HepG2 (cell line): ENCODE data around the gene RFX2. TPM values are rescaled to one million over a fixed set of nuclear protein-coding genes. Genes with fewer than 3 reads are reported as not detected.
A peak's percentile ranks its signal among the peaks of the same experiment; 100 is the strongest.

Source experiments
- ATAC-seq: fragments of 200-7000 bp; cut with Tn5 transposase; 3 replicates; pipeline ENCODE4 v1.9.1; 2020; ENCODE audit warnings: mild to moderate bottlenecking, moderate library complexity
- BruUV-seq: library from RNA; stranded (reverse); fragments of 400-500 nt; replicated peaks from 2 replicates; lab custom pipeline; 2021; lab: Mats Ljungman, UMichigan
- CTCF ChIA-PET: fragments of 300-600 bp; formaldehyde crosslinking; extraction: SDS; loops from one replicate; lab custom pipeline; 2021; ENCODE audit warnings: low total read pairs, inconsistent platforms, low intra/inter-chr PET ratio; lab: Yijun Ruan, JAX
- POLR2A ChIA-PET: fragments of 350-600 bp; sonication (Branson Sonifier 250); formaldehyde crosslinking; loops from one replicate; lab custom pipeline; 2020; ENCODE audit warnings: antibody characterized with exemption, inconsistent platforms; lab: Yijun Ruan, JAX
- DNase-seq: peaks from one replicate; pipeline ENCODE4 v3.0.0-alpha.2; 2015; ENCODE audit warnings: low spot score
- FAIRE-seq: peaks from 3 replicates; lab custom pipeline; 2011; peaks lifted over from hg19 to GRCh38; lab: Jason Lieb, UNC
- H2AFZ ChIP-seq: one replicate; pipeline ENCODE4 v1.6.1; 2011; ENCODE audit warnings: low read length, inconsistent platforms
- H3K27ac ChIP-seq: fragments of 300-600 bp; 3 replicates; pipeline ENCODE4 v1.8.0; 2011; ENCODE audit warnings: mixed run types, mild to moderate bottlenecking, mixed read lengths, low read length, inconsistent platforms; ENCODE audit not compliant: insufficient read depth; ENCODE audit errors: extremely low read length
- H3K27me3 ChIP-seq, 2 experiments: fragments of 200-600 bp in 1 of 2; 2 replicates in 1 of 2; 3 replicates in 1 of 2; pipeline versions ENCODE4 v1.6.0 to v1.8.0; 2011; ENCODE audit warnings: low read length in 2 of 2, mild to moderate bottlenecking in 2 of 2, moderate library complexity in 2 of 2, inconsistent platforms in 1 of 2; ENCODE audit not compliant: insufficient read depth in 2 of 2, control insufficient read depth in 1 of 2
- H3K36me3 ChIP-seq, 2 experiments: fragments of 200-600 bp in 1 of 2; replicated peaks in 1 of 2; 2 replicates in 1 of 2; 3 replicates in 1 of 2; pipeline versions ENCODE4 v1.5.1 to v1.8.0; 2011; ENCODE audit warnings: low read length in 2 of 2, inconsistent platforms in 1 of 2; ENCODE audit not compliant: insufficient read depth in 2 of 2, control insufficient read depth in 1 of 2
- H3K4me1 ChIP-seq: 2 replicates; pipeline ENCODE4 v1.5.1; 2012; ENCODE audit warnings: low read length, inconsistent platforms; ENCODE audit not compliant: insufficient read depth
- H3K4me2 ChIP-seq: 2 replicates; pipeline ENCODE4 v1.6.0; 2011; ENCODE audit warnings: low read depth, low read length, inconsistent platforms
- H3K4me3 ChIP-seq, 3 experiments: fragments of 200-600 bp in 1 of 3; sonication (generic), shearing (Covaris generic) in 1 of 3; replicated peaks in 1 of 3; 2 replicates each; pipeline ENCODE4 v1.5.1; 2011 to 2016; ENCODE audit warnings: low read length in 3 of 3, inconsistent platforms in 2 of 3, low read depth in 2 of 3, mild to moderate bottlenecking in 2 of 3, control low read depth in 1 of 3, mixed read lengths in 1 of 3; ENCODE audit not compliant: insufficient read depth in 1 of 3
- H3K79me2 ChIP-seq: one replicate; pipeline ENCODE4 v1.6.1; 2011; ENCODE audit warnings: low read length, inconsistent platforms; ENCODE audit not compliant: insufficient read depth
- H3K9ac ChIP-seq: 2 replicates; pipeline ENCODE4 v1.6.0; 2011; ENCODE audit warnings: mild to moderate bottlenecking, low read depth, low read length, inconsistent platforms; ENCODE audit not compliant: insufficient read depth
- H3K9me3 ChIP-seq: 2 replicates; pipeline ENCODE4 v1.5.1; 2012; ENCODE audit warnings: mild to moderate bottlenecking, low read length
- H4K20me1 ChIP-seq: 2 replicates; pipeline ENCODE4 v1.6.0; 2011; ENCODE audit warnings: inconsistent platforms, mild to moderate bottlenecking, low read length, moderate library complexity; ENCODE audit not compliant: insufficient read depth
- E2F1 ChIP-seq: sonication (generic); formaldehyde crosslinking; IDR thresholded peaks from 2 replicates; pipeline ENCODE4 v1.5.0; 2020; ENCODE audit warnings: missing genetic modification reagents
- MIER2 ChIP-seq: IDR thresholded peaks from 2 replicates; pipeline ENCODE4 v1.6.1; 2016; ENCODE audit warnings: missing biosample characterization, missing genetic modification reagents
- MLLT10 ChIP-seq: sonication (generic); formaldehyde crosslinking; IDR thresholded peaks from 2 replicates; pipeline ENCODE4 v1.4.0; 2020; ENCODE audit warnings: missing genetic modification reagents
- NR2F6 ChIP-seq, 2 experiments: IDR thresholded peaks; 2 replicates each; pipeline ENCODE4 v1.6.1; 2016; ENCODE audit warnings: antibody characterized with exemption in 1 of 2, mild to moderate bottlenecking in 1 of 2
- PRMT3 ChIP-seq: sonication (generic); formaldehyde crosslinking; IDR thresholded peaks from 2 replicates; pipeline ENCODE4 v1.8.1; 2022; ENCODE audit warnings: low read depth, mild to moderate bottlenecking, moderate library complexity, missing genetic modification reagents, borderline replicate concordance
- ZNF546 ChIP-seq: sonication (generic); formaldehyde crosslinking; conservative IDR thresholded peaks from 2 replicates; pipeline ENCODE4 v1.8.1; 2023; ENCODE audit warnings: mild to moderate bottlenecking, missing genetic modification reagents
- ZNF790 ChIP-seq: sonication (generic); formaldehyde crosslinking; IDR thresholded peaks from 2 replicates; pipeline ENCODE4 v1.8.0; 2022; ENCODE audit warnings: missing genetic modification reagents, mild to moderate bottlenecking, borderline replicate concordance
- ZSCAN30 ChIP-seq: sonication (generic); formaldehyde crosslinking; IDR thresholded peaks from 2 replicates; pipeline ENCODE4 v1.5.0; 2020; ENCODE audit warnings: mild to moderate bottlenecking, missing genetic modification reagents
- WGBS: methylation state at CpG from one replicate; pipeline ENCODE4 v1.1.6; 2017; ENCODE audit warnings: low lambda C conversion rate; 5-methylcytosine and 5-hydroxymethylcytosine counted together
- in situ Hi-C: cut with HindIII; loops from 2 replicates; pipeline ENCODE4 v1.10.0; 2017; ENCODE audit warnings: low pct_unique_long_range_greater_than_20kb; ENCODE audit not compliant: extremely low pct_ligation_motif_present
- intact Hi-C: fragments of 100-400 bp; cut with micrococcal nuclease; formaldehyde crosslinking; loops from one replicate; pipeline ENCODE4 v1.10.0; 2022; ENCODE audit not compliant: unreplicated experiment
- polyA plus RNA-seq, 8 experiments: library from polyadenylated mRNA; depleted of rRNA in 3 of 8; stranded (reverse) in 7 of 8; unstranded in 1 of 8; fragments of >200 nt; fragmentation: Illumina TruSeq in 4 of 8; extraction: Trizol in 4 of 8; gene quantifications; 2 replicates each; pipeline versions ENCODE4 v1.2.1 to v1.2.3, GENCODE V29; 2011 to 2016; ENCODE audit warnings: low read depth in 4 of 8, missing spikeins in 1 of 8, mixed read lengths in 1 of 8; ENCODE audit not compliant: insufficient read depth in 1 of 8
- total RNA-seq, 5 experiments: library from RNA; depleted of rRNA; stranded (reverse); fragments of >200 nt; fragmentation: Illumina TruSeq; extraction: Trizol; gene quantifications; 2 replicates each; pipeline ENCODE4 v1.2.3, GENCODE V29; 2016; ENCODE audit warnings: low read depth in 1 of 5
- TF ChIP-seq, protein P1 (sequence below): sonication (generic); formaldehyde crosslinking; IDR thresholded peaks from 2 replicates; pipeline ENCODE4 v1.5.0; 2020; ENCODE audit warnings: mild to moderate bottlenecking, missing genetic modification reagents
- TF ChIP-seq, protein P2 (sequence below): sonication (generic); formaldehyde crosslinking; IDR thresholded peaks from 2 replicates; pipeline ENCODE4 v1.4.0; 2020; ENCODE audit warnings: mild to moderate bottlenecking, missing genetic modification reagents, borderline replicate concordance
- TF ChIP-seq, protein P3 (sequence below): sonication (generic); formaldehyde crosslinking; IDR thresholded peaks from 2 replicates; pipeline ENCODE4 v1.8.0; 2022; ENCODE audit warnings: low read depth, missing genetic modification reagents
- TF ChIP-seq, protein P4 (sequence below): sonication (generic); formaldehyde crosslinking; IDR thresholded peaks from 2 replicates; pipeline ENCODE4 v1.5.0; 2020; ENCODE audit warnings: mild to moderate bottlenecking, missing genetic modification reagents, moderate library complexity

Gene RFX2
- total and polyA plus RNA-seq, 2 of the 13 experiments (the other 11 are each of a cell fraction or from before 2014, with no cell fraction given) = 2.8 to 3.3 TPM

DNA sequence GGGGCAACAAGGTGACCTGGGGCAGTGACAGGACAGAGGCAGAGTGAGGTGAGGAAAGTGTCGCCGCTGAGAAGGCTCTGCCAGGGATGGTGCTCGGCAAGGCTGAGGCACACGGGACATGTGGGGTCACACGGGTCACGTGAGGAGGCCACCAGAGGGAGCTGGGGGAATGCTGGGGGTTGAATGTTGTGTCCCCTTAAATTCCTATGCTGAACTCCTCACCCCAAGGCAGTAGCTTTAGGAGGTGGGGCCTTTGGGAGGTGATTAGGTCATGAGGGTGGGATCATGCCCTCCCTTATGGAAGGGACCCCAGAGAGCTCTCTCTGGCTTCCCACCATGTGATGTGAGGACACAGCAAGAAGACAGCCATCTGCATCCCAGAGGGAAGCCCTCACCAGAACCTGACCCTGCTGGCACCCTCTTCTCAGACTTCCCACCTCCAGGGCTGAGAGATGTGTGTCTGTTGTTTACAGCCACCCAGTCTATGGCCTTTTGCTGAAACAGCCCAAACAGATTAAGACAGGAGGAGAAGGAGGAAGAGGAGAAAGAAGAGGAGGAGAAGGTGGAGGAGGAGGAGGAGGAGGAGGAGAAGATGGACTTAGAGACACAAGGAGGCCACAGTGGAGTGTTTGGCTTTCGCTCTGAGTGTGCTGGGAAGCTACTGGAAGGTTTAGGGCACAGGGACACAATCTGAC is 35.4 kb downstream of the RFX2 start:
- FAIRE-seq = no peak
- TF ChIP-seq E2F1 (no peak), ZNF546 (CRISPR knock-in tag) (no peak), NR2F6 (IDR thresholded peaks at IDR 0.05) (no peak), NR2F6 (CRISPR knock-in tag; IDR thresholded peaks at IDR 0.05) (peak; percentile 61; the same call in 1 of the 2 replicates), PRMT3 (CRISPR knock-in tag) (no peak), MIER2 (CRISPR knock-in tag) (no peak), ZNF790 (CRISPR knock-in tag) (no peak), ZSCAN30 (no peak), MLLT10 (no peak)
- TF ChIP-seq, protein P1, sequence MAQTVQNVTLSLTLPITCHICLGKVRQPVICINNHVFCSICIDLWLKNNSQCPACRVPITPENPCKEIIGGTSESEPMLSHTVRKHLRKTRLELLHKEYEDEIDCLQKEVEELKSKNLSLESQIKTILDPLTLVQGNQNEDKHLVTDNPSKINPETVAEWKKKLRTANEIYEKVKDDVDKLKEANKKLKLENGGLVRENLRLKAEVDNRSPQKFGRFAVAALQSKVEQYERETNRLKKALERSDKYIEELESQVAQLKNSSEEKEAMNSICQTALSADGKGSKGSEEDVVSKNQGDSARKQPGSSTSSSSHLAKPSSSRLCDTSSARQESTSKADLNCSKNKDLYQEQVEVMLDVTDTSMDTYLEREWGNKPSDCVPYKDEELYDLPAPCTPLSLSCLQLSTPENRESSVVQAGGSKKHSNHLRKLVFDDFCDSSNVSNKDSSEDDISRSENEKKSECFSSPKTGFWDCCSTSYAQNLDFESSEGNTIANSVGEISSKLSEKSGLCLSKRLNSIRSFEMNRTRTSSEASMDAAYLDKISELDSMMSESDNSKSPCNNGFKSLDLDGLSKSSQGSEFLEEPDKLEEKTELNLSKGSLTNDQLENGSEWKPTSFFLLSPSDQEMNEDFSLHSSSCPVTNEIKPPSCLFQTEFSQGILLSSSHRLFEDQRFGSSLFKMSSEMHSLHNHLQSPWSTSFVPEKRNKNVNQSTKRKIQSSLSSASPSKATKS (CRISPR knock-in tag) = no peak
- TF ChIP-seq, protein P2, sequence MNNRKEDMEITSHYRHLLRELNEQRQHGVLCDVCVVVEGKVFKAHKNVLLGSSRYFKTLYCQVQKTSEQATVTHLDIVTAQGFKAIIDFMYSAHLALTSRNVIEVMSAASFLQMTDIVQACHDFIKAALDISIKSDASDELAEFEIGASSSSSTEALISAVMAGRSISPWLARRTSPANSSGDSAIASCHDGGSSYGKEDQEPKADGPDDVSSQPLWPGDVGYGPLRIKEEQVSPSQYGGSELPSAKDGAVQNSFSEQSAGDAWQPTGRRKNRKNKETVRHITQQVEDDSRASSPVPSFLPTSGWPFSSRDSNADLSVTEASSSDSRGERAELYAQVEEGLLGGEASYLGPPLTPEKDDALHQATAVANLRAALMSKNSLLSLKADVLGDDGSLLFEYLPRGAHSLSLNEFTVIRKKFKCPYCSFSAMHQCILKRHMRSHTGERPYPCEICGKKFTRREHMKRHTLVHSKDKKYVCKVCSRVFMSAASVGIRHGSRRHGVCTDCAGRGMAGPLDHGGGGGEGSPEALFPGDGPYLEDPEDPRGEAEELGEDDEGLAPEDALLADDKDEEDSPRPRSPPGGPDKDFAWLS (CRISPR knock-in tag) = no peak
- TF ChIP-seq, protein P3, sequence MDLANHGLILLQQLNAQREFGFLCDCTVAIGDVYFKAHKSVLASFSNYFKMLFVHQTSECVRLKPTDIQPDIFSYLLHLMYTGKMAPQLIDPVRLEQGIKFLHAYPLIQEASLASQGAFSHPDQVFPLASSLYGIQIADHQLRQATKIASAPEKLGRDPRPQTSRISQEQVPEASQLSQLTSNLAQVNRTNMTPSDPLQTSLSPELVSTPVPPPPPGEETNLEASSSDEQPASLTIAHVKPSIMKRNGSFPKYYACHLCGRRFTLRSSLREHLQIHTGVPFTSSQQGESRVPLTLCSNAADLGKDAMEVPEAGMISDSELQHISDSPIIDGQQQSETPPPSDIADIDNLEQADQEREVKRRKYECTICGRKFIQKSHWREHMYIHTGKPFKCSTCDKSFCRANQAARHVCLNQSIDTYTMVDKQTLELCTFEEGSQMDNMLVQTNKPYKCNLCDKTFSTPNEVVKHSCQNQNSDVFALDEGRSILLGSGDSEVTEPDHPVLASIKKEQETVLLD (CRISPR knock-in tag) = no peak
- TF ChIP-seq, protein P4, sequence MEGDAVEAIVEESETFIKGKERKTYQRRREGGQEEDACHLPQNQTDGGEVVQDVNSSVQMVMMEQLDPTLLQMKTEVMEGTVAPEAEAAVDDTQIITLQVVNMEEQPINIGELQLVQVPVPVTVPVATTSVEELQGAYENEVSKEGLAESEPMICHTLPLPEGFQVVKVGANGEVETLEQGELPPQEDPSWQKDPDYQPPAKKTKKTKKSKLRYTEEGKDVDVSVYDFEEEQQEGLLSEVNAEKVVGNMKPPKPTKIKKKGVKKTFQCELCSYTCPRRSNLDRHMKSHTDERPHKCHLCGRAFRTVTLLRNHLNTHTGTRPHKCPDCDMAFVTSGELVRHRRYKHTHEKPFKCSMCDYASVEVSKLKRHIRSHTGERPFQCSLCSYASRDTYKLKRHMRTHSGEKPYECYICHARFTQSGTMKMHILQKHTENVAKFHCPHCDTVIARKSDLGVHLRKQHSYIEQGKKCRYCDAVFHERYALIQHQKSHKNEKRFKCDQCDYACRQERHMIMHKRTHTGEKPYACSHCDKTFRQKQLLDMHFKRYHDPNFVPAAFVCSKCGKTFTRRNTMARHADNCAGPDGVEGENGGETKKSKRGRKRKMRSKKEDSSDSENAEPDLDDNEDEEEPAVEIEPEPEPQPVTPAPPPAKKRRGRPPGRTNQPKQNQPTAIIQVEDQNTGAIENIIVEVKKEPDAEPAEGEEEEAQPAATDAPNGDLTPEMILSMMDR = 0 out of 2 replicates have a peak, but pooled peaks have one; percentile 16

More for the DNA sequence above, 35.4 kb downstream of the RFX2 start:
- Histone ChIP-seq H3K9me3 (no peaks in the 10 kb centered on the region), H3K36me3 (no peaks in the 10 kb centered on the region), H3K9ac (no peak overlapping the region), H3K4me1 (peaks cover 9% of the 10 kb centered on the region; the same call in 1 of the 2 replicates), H3K27ac (no peak overlapping the region), H3K4me3 (no peak overlapping the region), H2AFZ (no peak overlapping the region), H4K20me1 (no peaks in the 10 kb centered on the region), H3K27me3 (peaks cover 0 to 2% of the 10 kb centered on the region in 2 experiments; a peak in 1 of 5 replicates), H3K79me2 (no peaks in the 10 kb centered on the region), H3K4me2 (no peak overlapping the region)
- intact Hi-C loops = no loop called here
- ChIA-PET CTCF (no interaction called here), POLR2A (no interaction called here)
- WGBS = 43% methylated on average over 7 of the region's 7 CpGs
- in situ Hi-C loops = no loop called here
- BruUV-seq = no TSS peak
- ATAC-seq (no peak; the same call in 2 of the 3 replicates), DNase-seq (no peak)
